ENCODE measurements around the gene BRK1.
"Not testable (repeated sequence)": the region's sequence is repeated elsewhere in the genome, so short reads cannot be mapped to it uniquely, and the experiment has no call there.

The BRK1 gene

DNA sequence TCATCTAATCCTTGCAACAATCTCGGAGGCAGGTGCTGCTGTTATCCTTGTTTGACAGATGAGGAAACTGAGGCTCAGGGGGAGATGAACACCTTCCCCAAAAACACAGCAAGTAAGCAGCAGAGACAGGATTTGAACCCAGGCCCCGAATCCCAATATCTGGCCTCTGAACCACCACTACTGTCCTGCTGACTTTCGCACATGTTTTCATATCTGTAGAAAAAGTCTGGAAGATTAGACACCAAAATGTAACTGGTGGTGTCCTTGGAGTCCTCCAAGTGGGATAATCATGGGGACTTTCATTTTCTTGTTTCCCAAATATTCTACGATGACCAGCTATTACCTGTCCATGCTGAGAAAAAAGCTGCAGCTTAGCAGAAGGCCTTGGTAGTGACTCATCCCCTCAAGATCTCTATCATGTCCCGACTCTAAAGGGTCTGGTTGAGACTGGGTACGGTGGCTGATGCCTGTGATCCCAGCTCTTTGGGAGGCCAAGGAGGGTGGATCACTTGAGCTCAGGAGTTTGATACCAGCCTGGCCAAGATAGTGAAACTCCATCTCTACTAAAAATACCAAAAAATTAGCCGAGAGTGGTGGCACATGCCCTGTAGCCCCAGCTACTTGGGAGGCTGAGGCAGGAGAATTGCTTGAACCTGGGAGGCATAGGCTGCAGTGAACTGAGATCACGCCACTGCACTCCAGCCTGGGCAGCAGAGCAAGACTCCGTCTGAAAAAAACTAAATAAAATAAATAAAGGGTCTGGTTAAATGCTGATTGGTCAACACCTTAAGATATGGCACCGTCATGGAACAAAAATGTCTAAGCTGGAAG, 57.8 kb downstream of the BRK1 start:
- POLR2A ChIA-PET: no interaction called here

DNA sequence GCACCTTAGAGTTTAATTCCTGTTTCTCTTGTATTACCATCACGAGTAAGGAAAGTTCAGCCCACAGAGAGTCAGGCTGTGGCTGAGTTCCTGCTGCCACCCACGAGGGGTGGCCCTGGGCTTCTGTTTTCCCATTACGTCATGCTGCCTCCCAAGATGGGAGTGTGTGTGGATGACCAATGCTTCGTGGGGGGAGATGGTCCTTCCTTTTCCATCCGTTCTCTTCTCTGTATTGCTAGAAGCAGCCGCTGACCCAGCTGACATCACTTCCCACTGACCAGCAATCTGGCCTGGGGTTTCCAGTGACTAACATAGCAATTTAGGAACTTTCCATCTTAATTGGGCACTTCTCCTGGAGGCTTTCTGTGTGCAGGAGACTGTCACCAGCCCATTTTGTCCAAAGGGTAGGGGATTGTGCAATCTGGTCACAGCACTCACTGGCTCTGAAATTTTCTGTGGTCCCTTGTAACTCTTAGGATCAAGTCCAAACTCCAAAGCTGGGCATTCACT, 58.5 kb downstream of the BRK1 start:
- no peak for DNase-seq (ENCODE audit: extremely low spot score)
- TF ChIP-seq SP1 (IDR thresholded peaks at IDR 0.05): no peak
- TF ChIP-seq ELF4 (IDR thresholded peaks at IDR 0.05): no peak
- TF ChIP-seq ZNF384 (IDR thresholded peaks at IDR 0.05): no peak
- TF ChIP-seq ARNT (IDR thresholded peaks at IDR 0.05): no peak
- TF ChIP-seq SUZ12 (IDR thresholded peaks at IDR 0.05): no peak
- TF ChIP-seq NFRKB (IDR thresholded peaks at IDR 0.05): no peak
- no peak for TF ChIP-seq TARDBP (IDR thresholded peaks at IDR 0.05)
- TF ChIP-seq L3MBTL2 (conservative IDR thresholded peaks at IDR 0.05): no peak
- no peak for TF ChIP-seq LEF1 (IDR thresholded peaks at IDR 0.05; ENCODE audit: borderline replicate concordance)
- no peak for TF ChIP-seq CTBP1 (IDR thresholded peaks at IDR 0.05; ENCODE audit: borderline replicate concordance)
- no peak for TF ChIP-seq BHLHE40 (IDR thresholded peaks at IDR 0.05; ENCODE audit: borderline replicate concordance)
- TF ChIP-seq, protein P1, sequence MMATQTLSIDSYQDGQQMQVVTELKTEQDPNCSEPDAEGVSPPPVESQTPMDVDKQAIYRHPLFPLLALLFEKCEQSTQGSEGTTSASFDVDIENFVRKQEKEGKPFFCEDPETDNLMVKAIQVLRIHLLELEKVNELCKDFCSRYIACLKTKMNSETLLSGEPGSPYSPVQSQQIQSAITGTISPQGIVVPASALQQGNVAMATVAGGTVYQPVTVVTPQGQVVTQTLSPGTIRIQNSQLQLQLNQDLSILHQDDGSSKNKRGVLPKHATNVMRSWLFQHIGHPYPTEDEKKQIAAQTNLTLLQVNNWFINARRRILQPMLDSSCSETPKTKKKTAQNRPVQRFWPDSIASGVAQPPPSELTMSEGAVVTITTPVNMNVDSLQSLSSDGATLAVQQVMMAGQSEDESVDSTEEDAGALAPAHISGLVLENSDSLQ (IDR thresholded peaks at IDR 0.05): no peak
- no peak for TF ChIP-seq HDGF (IDR thresholded peaks at IDR 0.05; ENCODE audit: borderline replicate concordance)
- no peak for TF ChIP-seq FOXK2 (IDR thresholded peaks at IDR 0.05)
- no peak for TF ChIP-seq FOXM1 (IDR thresholded peaks at IDR 0.05; ENCODE audit: borderline replicate concordance)
- no peak for TF ChIP-seq FOXA1 (IDR thresholded peaks at IDR 0.05)
- ChIA-PET POLR2A (no interaction called here), CTCF (no interaction called here)

More for the DNA sequence above, 57.8 kb downstream of the BRK1 start:
- no peak for DNase-seq (ENCODE audit: extremely low spot score)
- CTCF ChIA-PET: no interaction called here
- TF ChIP-seq FOXA1 (IDR thresholded peaks at IDR 0.05) (no peak), ARNT (IDR thresholded peaks at IDR 0.05) (no peak), TARDBP (IDR thresholded peaks at IDR 0.05) (no peak), SP1 (IDR thresholded peaks at IDR 0.05) (no peak), FOXM1 (IDR thresholded peaks at IDR 0.05; ENCODE audit: borderline replicate concordance) (no peak), CTBP1 (IDR thresholded peaks at IDR 0.05; ENCODE audit: borderline replicate concordance) (no peak), L3MBTL2 (conservative IDR thresholded peaks at IDR 0.05) (no peak), SUZ12 (IDR thresholded peaks at IDR 0.05) (no peak)
- TF ChIP-seq, protein P1 (IDR thresholded peaks at IDR 0.05): no peak

DNA sequence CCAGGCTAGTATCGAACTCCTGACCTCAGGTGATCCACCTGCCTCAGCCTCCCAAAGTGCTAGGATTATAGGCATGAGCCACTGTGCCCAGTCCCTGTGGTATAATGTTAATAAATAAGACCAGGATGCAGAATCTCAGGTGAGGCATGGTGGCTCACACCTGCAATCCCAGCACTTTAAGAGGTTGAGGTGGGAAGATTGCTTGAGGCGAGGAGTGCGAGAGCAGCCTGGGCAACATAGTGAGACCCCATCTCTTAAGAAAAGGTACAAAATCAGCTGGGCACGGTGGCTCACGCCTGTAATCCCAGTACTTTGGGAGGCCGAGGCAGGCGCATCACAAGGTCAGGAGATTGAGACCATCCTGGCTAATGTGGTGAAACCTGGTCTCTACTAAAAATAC, 59.9 kb downstream of the BRK1 start:
- POLR2A ChIA-PET; CTCF ChIA-PET; DNase-seq (ENCODE audit: extremely low spot score): not testable (repeated sequence)

DNA sequence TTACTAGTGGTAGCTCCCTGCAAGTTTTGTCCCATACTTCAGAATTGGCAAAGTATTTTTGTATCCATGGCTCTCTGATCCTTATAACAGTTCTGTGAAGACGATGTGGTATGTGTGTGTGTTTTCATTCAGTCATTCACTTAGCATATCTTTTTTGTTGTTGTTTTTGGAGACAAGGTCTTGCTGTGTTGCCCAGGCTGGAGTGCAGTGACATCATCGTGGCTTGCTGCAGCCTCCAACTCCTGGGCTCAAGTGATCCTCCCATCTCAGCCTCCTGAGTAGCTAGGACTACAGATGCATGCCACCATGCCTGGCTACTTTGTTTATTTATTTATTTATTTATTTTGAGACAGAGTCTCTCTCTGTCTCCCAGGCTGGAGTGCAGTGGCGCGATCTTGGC, 60.7 kb downstream of the BRK1 start:
- CTCF ChIA-PET; POLR2A ChIA-PET; DNase-seq (ENCODE audit: extremely low spot score): not testable (repeated sequence)

Measured in HEK293T (cell line).